Keratinocyte (primary cell): ENCODE data around the gene ENTPD8. TPM values are rescaled to one million over a fixed set of nuclear protein-coding genes. Genes with fewer than 3 reads are reported as not detected.

ENCODE experiments used
- DNase-seq: peaks from one replicate; pipeline ENCODE4 v3.0.0-alpha.2; 2011; ENCODE audit warnings: low read depth, missing footprints, low spot score
- FAIRE-seq: peaks from 2 replicates; lab custom pipeline; 2011; peaks lifted over from hg19 to GRCh38; lab: Jason Lieb, UNC
- H2AFZ ChIP-seq: 2 replicates; pipeline ENCODE4 v1.6.0; 2012; ENCODE audit warnings: low read length, control low read depth, inconsistent platforms; ENCODE audit not compliant: control insufficient read depth
- H3K27ac ChIP-seq: 2 replicates; pipeline ENCODE4 v1.5.1; 2011; ENCODE audit warnings: low read length; ENCODE audit not compliant: control insufficient read depth, insufficient read depth
- H3K27me3 ChIP-seq: 3 replicates; pipeline ENCODE4 v1.6.0; 2011; ENCODE audit warnings: low read length; ENCODE audit not compliant: control insufficient read depth, insufficient read depth; ENCODE audit errors: extremely low read depth
- H3K36me3 ChIP-seq, 2 experiments: 2 replicates in 1 of 2; 3 replicates in 1 of 2; pipeline ENCODE4 v1.5.1; 2011; ENCODE audit warnings: low read length in 2 of 2, mild to moderate bottlenecking in 1 of 2; ENCODE audit not compliant: control insufficient read depth in 2 of 2, insufficient read depth in 2 of 2; ENCODE audit errors: extremely low read depth in 1 of 2
- H3K4me1 ChIP-seq: 3 replicates; pipeline ENCODE4 v1.5.1; 2011; ENCODE audit warnings: low read length; ENCODE audit not compliant: control insufficient read depth, insufficient read depth; ENCODE audit errors: extremely low read depth
- H3K4me2 ChIP-seq: 3 replicates; pipeline ENCODE4 v1.6.0; 2011; ENCODE audit warnings: low read depth, low read length; ENCODE audit not compliant: control insufficient read depth, insufficient read depth; ENCODE audit errors: extremely low read depth
- H3K4me3 ChIP-seq, 3 experiments: fragments of 200-600 bp in 1 of 3; sonication (generic) in 1 of 3; 2 replicates in 2 of 3; 3 replicates in 1 of 3; pipeline ENCODE4 v1.5.1; 2011 to 2016; ENCODE audit warnings: low read length in 3 of 3, mild to moderate bottlenecking in 3 of 3, control low read depth in 2 of 3, inconsistent platforms in 1 of 3, low read depth in 1 of 3, mixed read lengths in 1 of 3, mixed run types in 1 of 3, moderate library complexity in 1 of 3; ENCODE audit not compliant: control insufficient read depth in 2 of 3, insufficient read depth in 2 of 3; ENCODE audit errors: extremely low read depth in 1 of 3
- H3K79me2 ChIP-seq: 2 replicates; pipeline ENCODE4 v1.6.0; 2012; ENCODE audit warnings: low read length; ENCODE audit not compliant: control insufficient read depth, insufficient read depth
- H3K9ac ChIP-seq: 3 replicates; pipeline ENCODE4 v1.6.0; 2011; ENCODE audit warnings: low read length; ENCODE audit not compliant: control insufficient read depth, insufficient read depth; ENCODE audit errors: extremely low read depth
- H3K9me1 ChIP-seq: 3 replicates; pipeline ENCODE4 v1.6.0; 2011; ENCODE audit warnings: low read length; ENCODE audit not compliant: control insufficient read depth, insufficient read depth; ENCODE audit errors: extremely low read depth
- H3K9me3 ChIP-seq: 2 replicates; pipeline ENCODE4 v1.5.1; 2012; ENCODE audit warnings: low read depth, low read length; ENCODE audit not compliant: control insufficient read depth
- H4K20me1 ChIP-seq: 3 replicates; pipeline ENCODE4 v1.6.0; 2011; ENCODE audit warnings: low read length; ENCODE audit not compliant: control insufficient read depth, insufficient read depth; ENCODE audit errors: extremely low read depth
- CTCF ChIP-seq, 3 experiments: IDR thresholded peaks in 1 of 3; conservative IDR thresholded peaks in 1 of 3; optimal IDR thresholded peaks in 1 of 3; 2 replicates in 2 of 3; 3 replicates in 1 of 3; pipeline versions ENCODE3 to v1.5.1; 2011; ENCODE audit warnings: low read length in 3 of 3, mild to moderate bottlenecking in 3 of 3, moderate library complexity in 2 of 3, control low read depth in 1 of 3, inconsistent platforms in 1 of 3; ENCODE audit not compliant: insufficient read depth in 2 of 3; ENCODE audit errors: extremely low read depth in 1 of 3
- EZH2 ChIP-seq: IDR thresholded peaks from one replicate; pipeline ENCODE4 v1.6.1; 2012; ENCODE audit warnings: inconsistent platforms, mild to moderate bottlenecking, low read length, moderate library complexity
- dilution Hi-C: fragments of 300-500 bp; cut with MboI; formaldehyde crosslinking; loops from one replicate; pipeline ENCODE4 v1.7.0; 2020; ENCODE audit warnings: low sequenced_read_pairs; ENCODE audit not compliant: extremely low pct_ligation_motif_present
- polyA plus RNA-seq, 5 experiments: library from polyadenylated mRNA; depleted of rRNA in 3 of 5; stranded (reverse) in 3 of 5; stranded (forward) in 1 of 5; unstranded in 1 of 5; fragments of >200 nt; gene quantifications; 1 replicate in 1 of 5; 2 replicates in 3 of 5; 3 replicates in 1 of 5; pipeline versions ENCODE4 v1.2.1 to v1.2.3, GENCODE V29; 2011 to 2012; ENCODE audit warnings: missing spikeins in 2 of 5, low read depth in 1 of 5, low replicate concordance in 1 of 5

Gene ENTPD8
- polyA plus RNA-seq, 1 donor (not counting 4 experiments of a cell fraction or from before 2014, with no cell fraction given), result not detected

- no peaks in the 10 kb centered on the region for H3K27me3 ChIP-seq
- H3K9me1 ChIP-seq, result no peaks in the 10 kb centered on the region
- no peaks in the 10 kb centered on the region for H3K9me3 ChIP-seq
- dilution Hi-C loops, result no loop called here
- no peak overlapping the region for H3K4me2 ChIP-seq
- FAIRE-seq (no peak), DNase-seq (no peak)
- H3K9ac ChIP-seq, result no peak overlapping the region
- H3K4me1 ChIP-seq, result no peaks in the 10 kb centered on the region
- H3K4me3 ChIP-seq, result no peak overlapping the region
- H4K20me1 ChIP-seq, result no peaks in the 10 kb centered on the region
- no peaks in the 10 kb centered on the region for H3K79me2 ChIP-seq
- H3K27ac ChIP-seq, result no peak overlapping the region
- TF ChIP-seq EZH2 (no peak), CTCF (optimal IDR thresholded peaks at IDR 0.05 in 1 of 3, IDR thresholded peaks at IDR 0.05 in 1 of 3, conservative IDR thresholded peaks at IDR 0.05 in 1 of 3; ENCODE audit: extremely low read depth in 1 of 3, insufficient read depth in 2 of 3, low read length in 3 of 3) (no peak)
- no peaks in the 10 kb centered on the region for H3K36me3 ChIP-seq
- H2AFZ ChIP-seq, result no peak overlapping the region
Observed at GRCh38 chr9:137389428-137389746, 51.8 kb downstream of the ENTPD8 start.

GRCh38 chr9:137388589-137389427 is 52.3 kb downstream of the ENTPD8 start:
- Histone ChIP-seq H3K36me3 (no peaks in the 10 kb centered on the region), H3K9ac (no peak overlapping the region), H3K79me2 (no peaks in the 10 kb centered on the region), H3K4me3 (no peak overlapping the region), H3K27ac (no peak overlapping the region), H2AFZ (no peak overlapping the region), H3K9me3 (no peaks in the 10 kb centered on the region), H3K9me1 (no peaks in the 10 kb centered on the region), H3K27me3 (no peaks in the 10 kb centered on the region), H4K20me1 (no peaks in the 10 kb centered on the region), H3K4me1 (no peaks in the 10 kb centered on the region), H3K4me2 (no peak overlapping the region)
- dilution Hi-C loops, result no loop called here
- FAIRE-seq, result no peak
- no peak for DNase-seq
- TF ChIP-seq EZH2 (no peak), CTCF (optimal IDR thresholded peaks at IDR 0.05 in 1 of 3, IDR thresholded peaks at IDR 0.05 in 1 of 3, conservative IDR thresholded peaks at IDR 0.05 in 1 of 3; ENCODE audit: extremely low read depth in 1 of 3, insufficient read depth in 2 of 3, low read length in 3 of 3) (no peak)
